CD4-positive, alpha-beta T cell (primary cell): ENCODE data around the gene HUWE1. TPM values are rescaled to one million over a fixed set of nuclear protein-coding genes. Genes with fewer than 3 reads are reported as not detected.

Experiments
- ATAC-seq: fragments of 200-7000 bp; cut with Tn5 transposase; one replicate; pipeline ENCODE4 v1.10.0; 2022; ENCODE audit warnings: mild to moderate bottlenecking; ENCODE audit not compliant: poor library complexity
- CTCF ChIA-PET: fragments of 350-600 bp; sonication (Branson Sonifier 250); formaldehyde crosslinking; loops from one replicate; lab custom pipeline; 2021; ENCODE audit warnings: antibody characterized with exemption, inconsistent platforms; lab: Charles Lee
- POLR2A ChIA-PET: fragments of 350-600 bp; sonication (Branson Sonifier 250); formaldehyde crosslinking; loops from one replicate; lab custom pipeline; 2021; ENCODE audit warnings: antibody characterized with exemption, inconsistent platforms; lab: Charles Lee
- DNase-seq, 14 experiments: peaks; one replicate each; pipeline ENCODE4 v3.0.0-alpha.2; 2013 to 2020; ENCODE audit warnings: mixed read lengths in 2 of 14
- H3K27ac ChIP-seq, 2 donors: one replicate each; pipeline versions ENCODE4 v1.5.1 to v1.7.0; 2013; ENCODE audit warnings: low read length in 2 of 2, low read depth in 1 of 2, mild to moderate bottlenecking in 1 of 2
- H3K27me3 ChIP-seq, 2 experiments: 1 replicate in 1 of 2; 2 replicates in 1 of 2; pipeline versions ENCODE4 v1.6.1 to v1.7.0; 2013; ENCODE audit warnings: low read length in 2 of 2, control low read depth in 1 of 2, mild to moderate bottlenecking in 1 of 2, moderate library complexity in 1 of 2; ENCODE audit not compliant: insufficient read depth in 2 of 2, control insufficient read depth in 1 of 2
- H3K36me3 ChIP-seq: one replicate; pipeline ENCODE4 v1.6.1; 2013; ENCODE audit warnings: low read length, control low read depth; ENCODE audit not compliant: insufficient read depth
- H3K4me1 ChIP-seq: one replicate; pipeline ENCODE4 v1.6.1; 2013; ENCODE audit warnings: low read length, control low read depth; ENCODE audit not compliant: insufficient read depth
- H3K4me3 ChIP-seq: one replicate; pipeline ENCODE4 v1.5.1; 2013; ENCODE audit warnings: mild to moderate bottlenecking, low read length, moderate library complexity
- H3K9me3 ChIP-seq, 2 experiments: 1 replicate in 1 of 2; 2 replicates in 1 of 2; pipeline versions ENCODE4 v1.6.1 to v1.7.0; 2013; ENCODE audit warnings: low read length in 2 of 2, mild to moderate bottlenecking in 2 of 2, control low read depth in 1 of 2, moderate library complexity in 1 of 2; ENCODE audit not compliant: control insufficient read depth in 1 of 2, insufficient read depth in 1 of 2
- H3K27ac Mint-ChIP-seq: one replicate; pipeline ENCODE4 v1.8.0; 2020; ENCODE audit warnings: mixed read lengths
- H3K27me3 Mint-ChIP-seq: one replicate; pipeline ENCODE4 v1.8.0; 2021; ENCODE audit warnings: mixed read lengths
- H3K36me3 Mint-ChIP-seq: one replicate; pipeline ENCODE4 v1.8.0; 2021; ENCODE audit warnings: low read depth, mixed read lengths
- H3K4me1 Mint-ChIP-seq: one replicate; pipeline ENCODE4 v1.8.0; 2021; ENCODE audit warnings: low read depth, mixed read lengths
- H3K4me3 Mint-ChIP-seq: one replicate; pipeline ENCODE4 v1.8.0; 2020; ENCODE audit warnings: mild to moderate bottlenecking, mixed read lengths
- H3K9me3 Mint-ChIP-seq: one replicate; pipeline ENCODE4 v1.8.0; 2020; ENCODE audit warnings: mixed read lengths
- CTCF ChIP-seq: fragments of 200-600 bp; IDR thresholded peaks from one replicate; pipeline ENCODE4 v1.8.0; 2022; ENCODE audit warnings: antibody characterized with exemption, mild to moderate bottlenecking
- intact Hi-C, 2 experiments: fragments of 100-400 bp; cut with DNase I in 1 of 2; cut with micrococcal nuclease in 1 of 2; formaldehyde crosslinking; loops; one replicate each; pipeline versions ENCODE4 v1.15.1 to v1.9.0; 2023 to 2025; cut with DNase I, micrococcal nuclease
- total RNA-seq, 174 experiments: library from RNA in 2 of 174; stranded (reverse) in 2 of 174; gene quantifications; one replicate each; pipeline ENCODE4 v1.2.3 and lab custom pipeline; 2021 to 2026

HUWE1 gene
- total RNA-seq, 2 experiments from 2014 or later, result 127 TPM

GRCh38 chrX:53711436-53711835 is 24.9 kb upstream of the HUWE1 start:
- Histone ChIP-seq H3K36me3 (no peaks in the 10 kb centered on the region), H3K4me1 (peaks cover 38% of the 10 kb centered on the region), H3K9me3 (no peaks in the 10 kb centered on the region), H3K27me3 (no peaks in the 10 kb centered on the region), H3K4me3 (no peak overlapping the region), H3K27ac (no peak overlapping the region)
- no peak for ATAC-seq
- TF ChIP-seq CTCF, result no peak
- Mint-ChIP-seq H3K27me3 (no peaks in the 10 kb centered on the region), H3K27ac (no peak overlapping the region), H3K9me3 (no peaks in the 10 kb centered on the region), H3K36me3 (no peaks in the 10 kb centered on the region), H3K4me3 (no peak overlapping the region), H3K4me1 (peaks cover 33% of the 10 kb centered on the region)
- no peak for DNase-seq
- POLR2A ChIA-PET, result interaction anchor here (2.1 kb wide), 1 partner anchor 27 kb away, joined by 7 read pairs; no protein-coding TSS in a partner anchor
- CTCF ChIA-PET, result no interaction called here
- intact Hi-C loops, result loop anchor here in 1 of 2 experiments (2.0 kb wide), 1 partner anchor 23 kb away; no protein-coding TSS in a partner anchor

- H3K27me3 Mint-ChIP-seq, result no peaks in the 10 kb centered on the region
- TF ChIP-seq CTCF, result no peak
- no peaks in the 10 kb centered on the region for H3K36me3 Mint-ChIP-seq
- no peaks in the 10 kb centered on the region for H3K4me1 ChIP-seq
- no peak overlapping the region for H3K27ac ChIP-seq
- POLR2A ChIA-PET, result interaction anchor here (1.6 kb wide), 1 partner anchor 21 kb away, joined by 5 read pairs; no protein-coding TSS in a partner anchor
- DNase-seq (no peak), ATAC-seq (no peak)
- H3K4me1 Mint-ChIP-seq, result no peaks in the 10 kb centered on the region
- no peak overlapping the region for H3K4me3 Mint-ChIP-seq
- H3K9me3 Mint-ChIP-seq, result peaks cover 2% of the 10 kb centered on the region
- CTCF ChIA-PET, result no interaction called here
- no peaks in the 10 kb centered on the region for H3K9me3 ChIP-seq
- no peaks in the 10 kb centered on the region for H3K27me3 ChIP-seq
- H3K36me3 ChIP-seq, result no peaks in the 10 kb centered on the region
- intact Hi-C loops, result no loop called here
- H3K27ac Mint-ChIP-seq, result no peak overlapping the region
- no peak overlapping the region for H3K4me3 ChIP-seq
Observed at GRCh38 chrX:53704854-53705253, 18.3 kb upstream of the HUWE1 start.

GRCh38 chrX:53704294-53704693 is 17.8 kb upstream of the HUWE1 start:
- Mint-ChIP-seq H3K9me3 (peaks cover 2% of the 10 kb centered on the region), H3K27ac (no peak overlapping the region), H3K36me3 (no peaks in the 10 kb centered on the region), H3K27me3 (no peaks in the 10 kb centered on the region), H3K4me3 (no peak overlapping the region), H3K4me1 (no peaks in the 10 kb centered on the region)
- Histone ChIP-seq H3K36me3 (no peaks in the 10 kb centered on the region), H3K9me3 (no peaks in the 10 kb centered on the region), H3K4me3 (no peak overlapping the region), H3K27me3 (no peaks in the 10 kb centered on the region), H3K4me1 (no peaks in the 10 kb centered on the region), H3K27ac (no peak overlapping the region)
- no peak for DNase-seq
- CTCF ChIA-PET, result no interaction called here
- no peak for TF ChIP-seq CTCF
- no peak for ATAC-seq
- intact Hi-C loops, result no loop called here
- POLR2A ChIA-PET, result interaction anchor here (1.6 kb wide), 1 partner anchor 20 kb away, joined by 5 read pairs; no protein-coding TSS in a partner anchor
